MM.1S (cell line): Measurements from ENCODE around the gene MANSC1.

Experiments used
- CTCF ChIP-seq: fragments of 300-600 bp; sonication (generic); IDR thresholded peaks from 2 replicates; pipeline ENCODE4 v1.5.1; 2016; ENCODE audit warnings: antibody characterized with exemption, low read length, mixed read lengths
- EZH2 ChIP-seq: fragments of 300-600 bp; sonication (generic); optimal IDR thresholded peaks from 2 replicates; pipeline ENCODE3; 2017; ENCODE audit warnings: low read depth, mild to moderate bottlenecking, antibody characterized with exemption, low read length, mixed read lengths

GRCh38 chr12:12396694-12397093 is 46.7 kb upstream of the MANSC1 start:
- TF ChIP-seq CTCF (no peak), EZH2 (no peak)
